ENCODE data around the gene MSH5. TPM values are rescaled to one million over a fixed set of nuclear protein-coding genes. Genes with fewer than 3 reads are reported as not detected.

Gene MSH5
- total RNA-seq, 3 donors from 2014 or later = 14.1 to 29.9 (median 29.7) TPM

DNA sequence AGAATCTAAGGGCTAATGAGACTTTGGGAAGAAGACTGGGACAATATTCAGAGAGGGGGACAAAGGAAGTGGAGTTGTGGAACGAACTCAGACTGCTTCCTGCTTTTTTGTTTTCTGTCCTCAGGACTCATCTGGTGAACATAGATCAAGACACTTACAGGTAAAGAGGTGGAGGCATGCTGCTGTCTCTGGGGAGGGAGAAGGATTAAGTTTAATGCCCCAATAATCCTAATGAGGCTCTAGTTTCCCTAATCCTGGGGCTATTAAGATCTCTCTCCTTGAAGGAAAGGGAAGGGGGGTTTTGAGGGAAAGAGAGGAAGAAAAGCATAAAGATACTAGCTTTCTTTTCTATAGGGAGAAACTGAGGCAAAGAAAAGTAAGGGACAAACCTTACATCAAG lies 4.6 kb downstream of the MSH5 start:
- ATAC-seq = no peak
- no peak for TF ChIP-seq CTCF (IDR thresholded peaks at IDR 0.05)
- intact Hi-C loops (cut with DNase I, micrococcal nuclease) = no loop called here

GRCh38 chr6:31749301-31750036 lies 9.7 kb downstream of the MSH5 start:
- ATAC-seq (no peak), DNase-seq (no peak)
- no peak for TF ChIP-seq CTCF (IDR thresholded peaks at IDR 0.05)
- Histone ChIP-seq H3K36me3 (ENCODE audit: low read depth) (no peaks in the 10 kb centered on the region), H3K4me3 (no peak overlapping the region), H3K4me1 (ENCODE audit: low read depth) (no peaks in the 10 kb centered on the region), H3K9me3 (no peaks in the 10 kb centered on the region)
- intact Hi-C loops (cut with DNase I, micrococcal nuclease) = no loop called here

More for the DNA sequence above, 4.6 kb downstream of the MSH5 start:
- H3K4me3 ChIP-seq = no peak overlapping the region
- H3K36me3 ChIP-seq (ENCODE audit: low read depth) = no peaks in the 10 kb centered on the region
- peaks cover 5% of the 10 kb centered on the region for H3K4me1 ChIP-seq (ENCODE audit: low read depth)
- H3K9me3 ChIP-seq = no peaks in the 10 kb centered on the region
- DNase-seq = no peak

GRCh38 chr6:31750411-31751022 lies 10.7 kb downstream of the MSH5 start:
- intact Hi-C loops (cut with DNase I, micrococcal nuclease) = no loop called here
- ATAC-seq (no peak), DNase-seq (no peak)
- H3K36me3 ChIP-seq (ENCODE audit: low read depth) = no peaks in the 10 kb centered on the region
- no peaks in the 10 kb centered on the region for H3K9me3 ChIP-seq
- H3K4me3 ChIP-seq = no peak overlapping the region
- no peaks in the 10 kb centered on the region for H3K4me1 ChIP-seq (ENCODE audit: low read depth)
- no peak for TF ChIP-seq CTCF (IDR thresholded peaks at IDR 0.05)

DNA sequence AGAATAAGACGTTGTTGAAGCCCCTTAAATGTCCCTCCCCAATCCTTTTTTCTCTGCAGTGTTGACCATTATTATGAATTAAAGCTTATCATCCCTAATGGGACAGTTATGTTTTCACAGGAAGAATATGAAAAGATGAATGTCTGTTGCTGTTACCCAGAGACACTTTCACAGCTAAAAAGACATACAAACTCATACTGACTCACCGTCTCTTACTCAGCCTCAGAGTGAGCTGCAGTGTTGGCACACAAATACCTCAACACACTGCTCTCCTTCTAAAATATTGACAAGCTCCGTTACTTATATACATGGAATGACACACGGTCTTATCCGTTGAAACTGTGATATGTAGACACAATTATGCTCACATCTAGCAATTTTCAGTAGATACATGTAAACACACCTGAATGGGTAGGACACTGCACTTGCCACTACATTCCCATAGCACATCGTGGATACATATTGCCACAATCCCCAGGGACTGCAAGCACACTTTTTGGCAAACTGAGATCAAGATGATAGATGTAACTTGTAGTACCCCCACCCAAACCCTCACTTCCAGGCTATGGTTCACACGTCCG lies 13.0 kb downstream of the MSH5 start:
- Histone ChIP-seq H3K4me1 (ENCODE audit: low read depth) (no peaks in the 10 kb centered on the region), H3K9me3 (no peaks in the 10 kb centered on the region), H3K4me3 (no peak overlapping the region), H3K36me3 (ENCODE audit: low read depth) (no peaks in the 10 kb centered on the region)
- no peak for TF ChIP-seq CTCF (IDR thresholded peaks at IDR 0.05)
- ATAC-seq (no peak), DNase-seq (no peak)
- intact Hi-C loops (cut with DNase I, micrococcal nuclease) = no loop called here

DNA sequence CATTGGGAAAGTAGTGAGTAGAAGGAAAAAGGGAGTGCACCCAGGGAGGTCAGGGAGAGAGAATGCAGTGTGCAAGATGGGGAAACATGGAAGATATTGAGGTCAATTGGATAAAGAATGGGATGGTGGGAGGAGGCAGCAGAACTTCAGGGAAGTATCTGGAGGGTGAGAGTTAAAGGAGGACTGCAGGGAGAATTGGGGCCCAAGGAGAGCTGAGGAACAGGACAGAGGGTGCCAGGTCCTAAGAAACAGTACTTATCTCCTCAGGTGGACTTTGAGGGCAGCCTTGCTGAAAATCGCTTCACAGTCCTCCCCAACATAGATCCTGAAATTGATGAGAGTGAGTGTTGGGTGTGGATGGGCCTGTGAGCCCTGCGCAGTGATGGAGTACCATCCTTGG lies 18.5 kb downstream of the MSH5 start:
- no peaks in the 10 kb centered on the region for H3K4me1 ChIP-seq (ENCODE audit: low read depth)
- H3K4me3 ChIP-seq = no peak overlapping the region
- DNase-seq = peak in 1 of 3 donors; percentile 8
- no peak for TF ChIP-seq CTCF (IDR thresholded peaks at IDR 0.05)
- H3K9me3 ChIP-seq = no peaks in the 10 kb centered on the region
- no peaks in the 10 kb centered on the region for H3K36me3 ChIP-seq (ENCODE audit: low read depth)
- intact Hi-C loops (cut with DNase I, micrococcal nuclease) = no loop called here
- ATAC-seq = no peak

All from mucosa of descending colon (tissue), 3 donors.